Upper lobe of left lung (tissue), 4 donors: ENCODE results near the gene PARD3B.

Source experiments
- CTCF ChIP-seq, 6 experiments: fragments of 450-650 bp in 4 of 6; fragments of 200-600 bp in 2 of 6; sonication (generic) in 2 of 6; IDR thresholded peaks; one replicate each; pipeline ENCODE4 v1.5.1; 2016 to 2019; ENCODE audit warnings: antibody characterized with exemption in 6 of 6
- EP300 ChIP-seq, 4 donors: sonication (generic); formaldehyde crosslinking; IDR thresholded peaks; one replicate each; pipeline ENCODE4 v1.5.1; 2017; ENCODE audit warnings: antibody characterized with exemption in 4 of 4, control low read depth in 2 of 4

- TF ChIP-seq EP300 (IDR thresholded peaks at IDR 0.05) (no peak), CTCF (IDR thresholded peaks at IDR 0.05) (no peak)
Measured at GRCh38 chr2:204901591-204901990, 356.3 kb downstream of the PARD3B start.
